HG02870 (cell line): Measurements from ENCODE around the gene SYNJ2.

Source experiments
- ATAC-seq: cut with Tn5 transposase; IDR thresholded peaks from one replicate; pipeline ENCODE4 v1.9.1; 2021; ENCODE audit warnings: mild to moderate bottlenecking, moderate library complexity; ENCODE audit not compliant: unreplicated experiment

Gene SYNJ2

DNA sequence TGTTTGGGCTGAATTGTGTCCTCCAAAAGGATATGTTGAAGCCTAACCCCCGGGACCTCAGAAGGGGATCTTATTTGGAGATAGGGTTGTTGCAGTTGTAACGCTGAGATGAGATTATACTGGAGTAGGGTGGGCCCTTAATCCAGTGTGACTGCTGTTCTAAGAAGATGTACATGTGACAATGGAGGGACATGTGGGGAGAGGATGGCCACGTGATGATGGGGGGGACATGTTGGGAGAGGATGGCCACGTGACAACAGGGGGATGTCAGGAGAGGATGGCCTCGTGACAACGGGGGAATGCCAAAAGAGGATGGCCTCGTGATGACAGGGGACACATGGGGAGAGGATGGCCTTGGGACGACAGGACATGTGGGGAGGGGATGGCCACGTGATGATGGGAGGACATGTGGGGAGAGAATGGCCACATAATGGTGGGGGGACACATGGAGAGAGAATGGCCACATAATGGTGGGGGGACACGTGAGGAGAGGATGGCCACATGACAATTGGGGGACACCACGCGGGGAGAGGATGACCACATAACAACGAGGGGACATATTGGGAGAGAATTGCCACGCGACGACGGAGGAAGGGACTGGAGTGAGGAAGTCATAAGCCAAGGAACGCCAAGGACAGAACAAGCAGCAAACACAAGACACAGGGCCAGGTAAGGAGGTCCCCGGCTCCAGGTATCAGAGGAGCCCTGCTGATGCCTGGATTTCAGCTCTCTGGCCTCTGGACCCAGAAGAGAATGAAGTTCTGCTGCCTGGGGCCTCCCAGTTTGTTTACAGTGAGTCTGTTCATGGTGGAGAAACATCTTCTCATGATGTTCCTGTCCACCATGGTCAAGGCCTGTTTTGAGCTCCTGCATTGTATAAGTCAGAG is 29.2 kb downstream of the SYNJ2 start:
- no peak for ATAC-seq

DNA sequence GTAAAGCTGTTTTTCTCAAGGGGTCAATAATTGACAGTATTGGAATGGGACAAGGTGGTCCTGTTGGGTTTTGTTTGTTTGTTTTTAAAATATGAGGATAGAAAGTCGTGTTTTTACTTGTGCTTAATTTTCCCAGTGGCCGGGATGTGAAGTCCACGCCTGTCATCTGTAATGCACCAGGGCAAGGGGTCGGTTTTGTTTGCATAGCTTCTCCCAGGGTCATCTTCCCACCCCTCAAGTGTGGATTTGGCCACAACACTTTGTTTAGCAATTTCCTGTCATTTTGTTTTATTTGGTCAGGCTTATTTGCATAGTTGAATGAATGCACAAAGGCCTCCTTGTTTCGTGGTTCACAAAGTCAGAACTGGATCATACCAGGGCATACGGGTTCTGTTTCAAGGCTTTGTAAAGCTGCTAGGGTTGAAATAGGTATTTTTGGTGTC is 29.8 kb downstream of the SYNJ2 start:
- no peak for ATAC-seq

DNA sequence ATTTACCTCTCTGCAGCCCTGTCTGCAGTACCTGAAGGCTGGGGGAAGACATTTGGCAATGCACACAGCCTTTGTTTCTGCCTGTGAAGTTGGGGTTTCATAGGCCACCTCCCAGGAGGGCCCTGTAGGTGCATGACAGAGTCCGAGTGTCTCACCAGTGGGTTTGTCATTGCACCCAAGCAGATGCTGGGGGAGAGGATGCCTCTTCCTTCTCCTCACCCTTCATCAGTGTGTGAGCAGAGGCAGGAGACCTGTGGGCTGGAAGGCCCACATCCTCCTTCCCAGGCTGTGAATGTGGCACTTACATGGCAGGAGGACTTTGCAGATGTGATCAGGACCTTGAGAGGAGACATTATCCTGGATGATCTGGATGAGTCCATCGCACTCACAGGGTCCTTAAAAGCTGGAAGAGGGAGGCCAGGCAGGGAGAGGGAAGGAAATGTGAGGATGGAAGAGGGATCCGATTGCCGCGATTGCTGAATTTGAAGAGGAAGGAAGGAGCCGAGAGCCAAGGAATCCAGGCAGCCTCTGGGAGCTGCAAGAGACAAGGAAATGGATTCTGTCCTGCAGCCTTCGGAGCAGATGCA is 30.4 kb downstream of the SYNJ2 start:
- no peak for ATAC-seq

DNA sequence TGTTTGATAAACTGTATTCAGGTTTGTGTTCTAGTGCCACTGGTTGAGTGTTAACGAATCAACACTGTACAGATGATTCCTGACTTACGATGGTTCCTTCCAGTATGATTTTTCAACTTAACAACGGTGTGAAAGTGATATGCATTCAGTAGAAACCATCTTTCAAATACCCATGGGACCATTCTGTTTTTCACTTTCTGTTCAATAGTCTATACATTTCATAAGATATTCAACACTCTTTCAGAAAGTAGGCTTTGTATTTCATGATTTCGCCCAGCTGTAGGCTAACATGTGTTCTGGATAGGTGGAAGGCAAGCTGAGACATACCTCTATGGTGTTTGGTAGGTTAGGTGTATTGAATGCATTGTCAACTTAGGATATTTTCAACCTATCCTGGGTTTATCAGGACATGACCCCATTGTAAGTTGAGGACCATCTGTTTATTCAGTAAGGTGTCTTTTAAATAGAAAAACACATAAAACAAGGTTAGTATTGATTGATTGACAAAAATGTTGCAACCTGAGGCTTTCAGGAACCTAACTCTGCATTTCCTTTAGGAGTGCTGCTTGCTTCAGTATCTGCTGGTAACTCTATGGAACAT is 32.3 kb downstream of the SYNJ2 start:
- ATAC-seq, result no peak

DNA sequence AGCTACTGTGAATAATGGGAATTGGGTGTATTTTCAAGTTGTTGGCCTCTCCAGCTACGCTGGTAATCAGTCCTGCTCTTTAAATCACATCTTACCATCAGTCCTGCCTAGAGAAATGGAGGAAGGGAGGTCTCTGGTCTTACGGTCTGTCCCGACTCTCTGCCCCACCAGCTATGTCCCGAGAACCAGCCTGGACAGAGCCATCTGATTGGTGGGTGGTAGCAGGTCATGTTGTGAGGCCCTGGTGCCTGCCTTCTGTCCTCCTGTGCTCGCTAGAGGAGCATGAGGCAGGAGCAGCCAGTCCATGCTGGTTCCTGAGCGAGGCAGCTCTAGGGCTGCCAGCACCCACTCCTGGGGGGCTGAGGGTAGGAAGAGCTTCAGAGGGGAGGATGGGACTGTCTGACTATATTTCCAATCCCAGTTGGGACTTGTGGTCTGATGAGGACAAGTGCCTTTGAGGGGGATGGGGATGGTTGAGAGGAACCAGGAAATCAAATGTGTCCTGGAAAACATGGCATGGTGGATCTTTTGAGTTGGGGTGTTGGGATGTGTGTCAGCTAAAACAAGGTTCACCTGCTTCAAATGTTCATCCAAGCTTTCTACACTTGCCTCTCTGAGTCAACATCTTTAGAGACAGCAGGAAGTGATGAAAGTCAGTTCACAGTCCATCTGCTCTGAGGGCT is 33.0 kb downstream of the SYNJ2 start:
- ATAC-seq, result no peak

DNA sequence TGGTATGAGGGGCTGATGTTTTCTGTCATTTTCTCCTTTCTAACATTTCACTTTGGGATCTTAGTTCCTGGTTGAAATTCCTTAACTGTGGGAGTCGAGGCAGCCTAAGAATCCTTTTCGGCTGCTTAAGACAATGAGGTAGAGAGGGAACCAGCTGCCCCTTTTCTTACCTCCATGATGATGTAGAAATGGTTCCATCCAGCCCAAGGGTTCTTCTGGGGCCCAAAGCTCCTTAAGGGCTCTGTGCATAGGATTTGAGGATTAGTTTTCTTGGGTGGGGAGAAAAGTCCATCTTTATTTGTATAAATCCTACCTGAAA is 33.5 kb downstream of the SYNJ2 start:
- no peak for ATAC-seq

DNA sequence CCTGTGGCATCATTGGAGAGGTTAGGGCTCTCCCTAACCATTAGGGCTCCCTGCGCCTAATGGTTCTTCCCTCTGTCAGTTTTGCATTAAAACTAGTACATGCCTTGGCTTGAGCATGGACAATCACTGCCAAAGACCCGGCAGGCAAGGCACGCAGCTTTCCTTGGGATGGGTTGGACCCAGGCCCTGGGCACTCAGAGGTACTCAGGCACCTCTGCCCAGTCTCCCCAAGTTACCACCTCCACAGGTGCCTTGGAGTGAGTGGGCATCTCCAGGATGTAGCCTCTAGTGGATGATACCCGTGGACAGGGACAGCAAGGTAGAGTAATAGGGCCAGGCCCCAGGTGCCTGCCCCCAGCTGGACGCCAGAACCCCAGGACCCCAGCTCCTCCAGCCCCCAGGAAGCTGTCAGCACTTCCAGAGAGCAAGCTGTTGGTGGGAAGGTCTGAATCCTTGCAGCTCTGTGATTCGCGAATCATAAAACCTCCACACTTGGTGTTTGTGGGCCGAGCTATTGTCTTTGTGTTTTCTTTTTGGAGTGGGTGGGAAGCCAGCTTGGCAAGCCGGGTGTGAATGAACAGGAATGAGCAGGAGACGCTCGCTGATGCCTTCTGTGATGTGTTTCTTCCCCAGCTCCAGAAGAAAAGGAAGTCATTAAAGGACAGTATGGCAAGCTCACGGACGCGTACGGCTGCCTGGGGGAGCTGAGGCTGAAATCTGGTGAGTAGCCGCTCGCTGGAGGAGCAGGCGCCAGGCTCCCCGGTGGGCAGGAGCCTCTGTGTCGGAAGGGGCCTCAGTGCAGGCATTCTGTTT is 35.1 kb downstream of the SYNJ2 start:
- no peak for ATAC-seq

DNA sequence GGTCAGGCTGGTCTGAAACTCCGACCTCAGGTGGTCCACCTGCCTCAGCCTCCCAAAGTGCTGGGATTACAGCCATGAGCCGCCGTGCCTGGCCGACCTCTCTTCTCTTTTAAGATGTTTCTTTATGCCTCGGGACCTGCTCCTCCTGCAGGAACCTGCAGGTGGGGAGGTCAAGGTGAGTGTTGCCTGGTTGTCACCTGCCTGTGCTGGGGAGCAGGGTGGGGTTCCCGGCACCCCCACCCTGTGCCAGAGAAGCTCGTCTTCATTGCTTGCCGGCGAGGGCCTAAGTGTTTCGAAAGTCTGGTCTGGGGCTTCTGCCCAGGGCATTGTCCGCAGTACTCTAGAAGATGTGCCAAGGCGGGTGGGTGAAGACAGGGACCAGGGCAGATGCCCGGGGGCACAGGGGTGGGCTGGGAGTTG is 36.0 kb downstream of the SYNJ2 start:
- ATAC-seq, result no peak

DNA sequence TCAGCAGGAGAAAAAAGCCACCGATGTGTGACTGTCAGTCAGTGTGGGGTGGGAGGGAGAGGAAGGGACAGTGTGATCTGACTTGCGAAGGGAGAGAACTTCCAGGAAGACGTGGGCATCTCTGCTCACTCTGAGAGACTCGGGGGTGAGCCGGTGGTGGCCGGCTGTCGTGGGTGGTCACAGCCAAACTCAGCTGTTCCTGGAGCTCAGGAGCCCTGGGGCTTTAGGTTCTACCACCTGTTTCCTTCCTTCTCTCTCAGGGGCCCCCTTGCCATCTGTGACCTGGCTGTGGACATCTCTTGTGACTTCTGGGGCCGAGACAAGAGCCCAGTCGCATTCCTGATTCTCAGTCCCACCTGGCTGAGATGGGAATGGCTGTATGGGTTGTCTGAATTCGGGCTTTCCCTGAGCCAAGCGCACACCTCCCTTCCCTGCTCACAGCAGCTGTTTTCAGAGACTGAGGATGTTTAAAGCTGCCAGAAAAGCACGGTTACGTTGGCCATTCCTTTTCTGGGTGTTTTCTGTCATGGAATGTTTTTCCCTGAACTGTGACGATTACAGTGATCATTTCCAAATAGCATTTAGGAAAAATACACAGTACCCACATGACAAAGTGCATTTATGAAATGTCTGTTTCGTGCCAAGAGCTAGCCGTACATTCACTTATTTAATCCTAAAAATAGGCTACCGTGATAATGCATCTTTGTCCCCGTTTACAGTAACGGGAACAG is 36.5 kb downstream of the SYNJ2 start:
- ATAC-seq, result no peak

DNA sequence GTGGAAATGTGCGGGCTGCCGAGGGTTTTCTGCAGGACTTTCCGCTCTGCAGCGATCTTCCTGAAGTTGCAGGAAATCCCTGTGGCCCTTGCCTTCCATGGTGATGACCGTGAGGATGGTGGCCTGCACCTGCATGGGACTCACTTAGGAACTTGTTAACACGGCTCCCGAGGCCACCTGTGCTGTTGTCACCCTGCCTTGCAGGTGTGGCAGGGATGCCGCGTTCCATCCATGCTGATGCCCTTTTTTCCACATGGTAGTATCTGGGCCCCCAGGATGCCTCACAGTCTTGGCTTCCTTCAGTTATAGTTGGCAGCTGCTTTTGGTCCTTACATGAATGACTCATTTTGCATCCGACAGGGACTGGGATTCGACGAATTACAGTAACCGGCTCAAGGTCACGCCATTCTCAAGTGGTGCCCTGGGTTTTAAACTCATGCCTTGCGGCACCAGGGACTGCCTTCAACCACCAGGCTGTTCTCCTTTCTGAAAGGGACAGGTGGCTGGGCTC is 37.2 kb downstream of the SYNJ2 start:
- ATAC-seq, result no peak

DNA sequence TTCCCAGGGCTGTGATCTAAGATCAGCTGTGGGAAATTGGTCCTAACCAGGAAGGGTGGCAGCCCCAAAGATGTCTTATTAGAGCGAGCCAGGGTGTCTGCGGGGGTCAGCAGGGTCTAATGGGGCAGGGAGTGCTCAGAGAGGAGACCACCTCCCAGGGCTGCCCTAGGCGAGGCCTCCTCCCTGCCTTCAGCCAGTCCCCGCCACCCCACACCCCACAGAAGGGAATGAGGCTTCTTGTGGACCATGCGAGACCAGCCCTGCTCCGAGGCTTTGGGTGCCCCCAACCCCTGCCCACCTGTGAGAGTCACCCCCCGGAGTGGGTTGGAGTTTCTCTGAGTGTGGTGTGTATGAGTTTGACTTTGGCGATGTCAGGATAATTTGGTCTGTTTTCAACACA is 37.8 kb downstream of the SYNJ2 start:
- no peak for ATAC-seq

DNA sequence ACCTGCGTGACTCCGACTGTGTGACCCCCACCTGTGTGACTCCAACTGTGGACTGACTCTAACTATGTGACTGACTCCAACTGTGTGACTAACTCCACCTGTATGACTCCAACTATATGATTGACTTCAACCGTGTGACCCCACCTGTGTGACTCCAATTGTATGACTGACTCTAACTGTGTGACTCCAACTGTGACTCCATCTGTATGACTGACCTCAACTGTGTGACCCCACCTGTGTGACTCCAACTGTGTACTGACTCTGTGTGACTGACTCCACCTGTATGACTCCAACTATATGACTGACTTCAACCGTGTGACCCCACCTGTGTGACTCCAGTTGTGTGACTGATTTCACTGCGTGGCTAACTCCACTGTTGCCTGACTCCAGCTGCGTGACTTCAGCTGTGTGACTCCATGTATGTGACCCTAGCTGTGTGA is 38.6 kb downstream of the SYNJ2 start:
- no peak for ATAC-seq

DNA sequence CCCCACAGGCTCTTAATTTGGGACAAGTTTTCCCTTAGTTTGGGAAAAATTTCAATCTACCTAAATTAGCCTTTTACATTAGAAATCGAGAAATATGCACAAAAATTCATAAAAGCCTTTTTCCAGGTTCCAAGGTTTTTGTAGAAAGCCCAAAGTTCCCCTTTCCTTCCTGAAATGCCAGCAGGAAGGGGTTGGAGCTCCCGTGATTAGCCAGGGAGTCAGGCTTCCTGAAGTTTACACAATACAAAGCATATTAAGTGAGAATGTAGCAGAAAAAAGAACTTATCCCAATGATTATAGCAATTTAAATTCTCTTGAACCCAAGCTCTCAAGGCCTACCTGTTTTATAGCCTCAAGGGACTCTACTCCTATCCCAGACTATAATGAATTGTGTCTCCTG is 39.1 kb downstream of the SYNJ2 start:
- ATAC-seq, result no peak

DNA sequence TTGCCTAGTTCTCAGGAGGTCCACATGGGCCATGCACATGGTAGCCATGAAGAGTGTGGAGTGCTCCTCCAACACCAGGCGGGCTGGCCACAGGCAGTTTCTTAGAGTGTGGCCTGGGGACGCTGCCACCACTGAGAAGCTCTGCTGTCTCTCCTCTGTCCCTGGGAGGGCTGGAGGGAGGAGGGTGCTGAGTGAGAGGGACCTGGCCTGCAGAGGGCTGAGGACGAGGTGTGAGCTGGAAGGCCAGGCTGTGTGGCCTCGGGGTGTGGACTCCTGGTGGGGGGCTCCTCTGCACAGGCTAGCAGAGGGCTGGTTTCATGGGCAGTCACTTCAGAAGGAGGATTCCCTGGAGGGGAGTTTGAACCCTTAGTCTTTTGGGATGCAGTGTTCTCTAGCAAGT is 39.7 kb downstream of the SYNJ2 start:
- no peak for ATAC-seq

DNA sequence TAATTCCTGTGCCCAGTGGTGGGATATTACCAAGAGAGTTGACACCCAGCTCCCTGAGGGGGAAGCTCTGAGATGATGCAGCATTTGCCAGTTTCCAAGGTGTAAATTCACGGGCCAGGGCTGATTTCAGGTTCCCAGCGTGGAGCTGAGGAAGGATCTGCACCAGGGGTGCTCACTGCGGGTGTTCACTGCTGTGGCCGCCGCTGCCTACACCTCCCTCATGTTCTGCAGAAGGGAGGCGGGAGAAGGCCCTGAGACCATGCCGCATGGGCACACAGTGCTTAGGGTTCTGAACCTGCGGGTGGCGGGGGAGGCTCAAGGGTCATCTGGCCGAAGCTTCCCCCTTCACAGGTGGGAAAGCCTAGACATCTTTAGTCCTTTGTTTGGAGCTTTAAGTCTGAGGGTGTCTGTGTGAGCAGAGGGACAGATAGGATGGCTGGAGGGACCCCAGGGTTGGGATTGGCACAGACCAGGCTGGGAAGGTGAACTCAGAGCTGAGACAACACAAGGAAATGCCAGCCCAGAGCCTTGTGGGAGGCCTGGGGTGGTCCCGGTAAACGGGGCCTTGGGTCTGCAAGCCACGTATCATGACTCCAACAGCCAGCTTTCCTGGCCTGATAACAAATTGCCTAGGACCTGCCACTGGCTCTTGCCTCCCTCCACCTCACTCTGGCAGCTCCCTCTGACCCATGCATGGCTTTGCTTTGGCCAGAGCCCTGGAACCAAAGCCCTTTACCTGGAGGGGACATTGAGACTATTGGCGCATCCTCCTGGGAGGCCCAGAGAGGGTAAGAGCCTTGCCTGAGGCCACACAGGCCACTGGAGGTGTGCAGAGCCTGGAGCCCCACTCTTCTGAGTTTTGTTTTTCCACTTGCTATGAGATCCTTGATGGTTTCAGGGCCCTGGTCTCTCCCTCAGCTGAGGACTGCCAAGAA is 40.4 kb downstream of the SYNJ2 start:
- ATAC-seq, result no peak

DNA sequence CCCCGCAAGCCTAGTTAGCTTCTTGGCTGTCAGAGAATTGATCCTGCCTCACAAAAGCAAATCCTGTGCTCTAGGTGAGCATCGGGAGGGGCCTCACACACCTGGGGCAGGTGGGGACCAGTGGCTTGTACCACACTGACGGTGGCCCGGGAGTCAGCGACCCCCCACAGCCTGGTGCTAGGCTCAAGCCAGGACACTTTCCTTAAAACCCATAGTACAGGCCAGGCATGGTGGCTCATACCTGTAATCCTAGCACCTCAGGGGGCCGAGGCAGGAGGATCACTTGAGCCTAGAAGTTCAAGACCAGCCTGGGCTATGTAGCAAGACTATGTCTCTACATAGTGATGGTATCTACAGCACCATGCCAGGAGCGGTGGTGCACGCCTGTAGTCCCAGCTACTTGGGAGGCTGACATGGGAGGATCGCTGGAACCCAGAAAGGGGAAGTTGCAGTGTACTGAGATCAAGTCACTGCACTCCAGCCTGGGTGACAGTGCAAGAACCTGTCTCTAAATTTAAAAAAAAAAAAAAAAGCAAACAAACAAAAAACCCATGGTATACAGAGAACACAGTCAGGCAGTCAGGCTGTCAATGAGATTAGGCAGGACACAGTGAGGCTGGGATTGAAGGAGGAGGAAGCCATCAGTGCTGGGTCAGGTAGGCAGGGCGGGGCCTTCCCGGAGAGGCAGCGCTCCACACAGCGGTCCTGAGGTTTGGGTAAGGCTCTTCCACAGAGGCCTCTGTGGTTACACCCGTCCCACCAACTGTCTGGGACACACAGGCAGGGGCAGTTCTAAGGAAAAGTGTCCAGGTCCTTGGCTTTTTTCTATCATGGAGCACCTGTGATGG is 41.3 kb downstream of the SYNJ2 start:
- no peak for ATAC-seq

DNA sequence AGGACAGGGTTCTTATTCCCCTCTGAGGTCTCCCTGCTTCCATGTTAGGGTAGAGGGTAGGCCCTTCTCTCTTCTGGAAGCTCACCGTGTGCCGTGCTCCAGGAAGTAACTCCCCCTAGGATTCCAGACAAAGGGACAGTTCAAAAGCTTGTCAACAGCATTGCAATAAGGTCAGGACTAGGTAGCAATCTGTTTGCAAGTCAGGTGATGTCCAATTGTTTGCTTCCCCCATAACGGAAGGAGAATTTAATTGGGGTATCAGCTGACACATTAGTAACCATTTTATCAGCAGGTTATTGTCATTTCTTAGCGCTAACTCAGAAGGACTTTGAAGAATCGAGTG is 41.9 kb downstream of the SYNJ2 start:
- no peak for ATAC-seq
